Esophagus (tissue), 2 donors: ENCODE data around the gene ENTPD5. TPM values are rescaled to one million over a fixed set of nuclear protein-coding genes. Genes with fewer than 3 reads are reported as not detected.
"Not testable (repeated sequence)": the region's sequence is repeated elsewhere in the genome, so short reads cannot be mapped to it uniquely, and the experiment has no call there.

Experiments
- H3K27ac ChIP-seq, 2 donors: one replicate each; pipeline ENCODE4 v1.5.1; 2013; ENCODE audit warnings: low read depth in 2 of 2, mild to moderate bottlenecking in 2 of 2, inconsistent platforms in 1 of 2, low read length in 1 of 2, moderate library complexity in 1 of 2
- H3K27me3 ChIP-seq, 2 donors: one replicate each; pipeline ENCODE4 v1.6.1; 2013; ENCODE audit warnings: low read length in 2 of 2, control low read depth in 1 of 2, mild to moderate bottlenecking in 1 of 2; ENCODE audit not compliant: insufficient read depth in 2 of 2, control insufficient read depth in 1 of 2
- H3K36me3 ChIP-seq, 2 donors: one replicate each; pipeline ENCODE4 v1.6.1; 2013; ENCODE audit warnings: low read length in 1 of 2; ENCODE audit not compliant: control insufficient read depth in 2 of 2, insufficient read depth in 2 of 2
- H3K4me1 ChIP-seq, 2 donors: one replicate each; pipeline ENCODE4 v1.6.1; 2013; ENCODE audit warnings: low read length in 1 of 2; ENCODE audit not compliant: control insufficient read depth in 2 of 2, insufficient read depth in 2 of 2
- H3K4me3 ChIP-seq, 2 donors: one replicate each; pipeline ENCODE4 v1.5.1; 2013; ENCODE audit warnings: low read length in 2 of 2, mild to moderate bottlenecking in 2 of 2, low read depth in 1 of 2, moderate library complexity in 1 of 2
- H3K9me3 ChIP-seq, 2 donors: one replicate each; pipeline ENCODE4 v1.6.1; 2013; ENCODE audit warnings: mild to moderate bottlenecking in 2 of 2, low read depth in 1 of 2, low read length in 1 of 2, moderate library complexity in 1 of 2; ENCODE audit not compliant: control insufficient read depth in 2 of 2, insufficient read depth in 1 of 2
- WGBS, 2 donors: extraction: QIAGEN DNeasy Blood & Tissue Kit; methylation state at CpG; one replicate each; pipeline ENCODE4 v1.1.7; 2013; 5-methylcytosine and 5-hydroxymethylcytosine counted together
- polyA plus RNA-seq, 2 donors: library from polyadenylated mRNA; stranded (reverse); fragments of 200-250 nt; gene quantifications; one replicate each; pipeline ENCODE4 v1.2.3, GENCODE V29; 2013
- donor health status: healthy with polysubstance abuse.
- donor health status: Bipolar disorder and iron deficiency.

The ENTPD5 gene
- polyA plus RNA-seq, 2 donors: 8.1 to 8.3 TPM

GRCh38 chr14:73924337-73924736, 94.8 kb downstream of the ENTPD5 start:
- Histone ChIP-seq H3K4me1 (no peaks in the 10 kb centered on the region), H3K9me3 (no peaks in the 10 kb centered on the region), H3K36me3 (peaks cover 13 to 20% of the 10 kb centered on the region in 2 donors), H3K27ac (no peak overlapping the region), H3K4me3 (no peak overlapping the region), H3K27me3 (no peaks in the 10 kb centered on the region)
- WGBS, 2 donors: 85 to 88% methylated on average over 5 of the region's 5 CpGs

GRCh38 chr14:73919457-73919856, 99.6 kb downstream of the ENTPD5 start:
- H3K4me1 ChIP-seq, H3K27ac ChIP-seq, H3K4me3 ChIP-seq, H3K27me3 ChIP-seq, H3K9me3 ChIP-seq: not testable (repeated sequence)
- 94 to 95% methylated on average over 2 of the region's 2 CpGs for WGBS, 2 donors
- H3K36me3 ChIP-seq: peaks cover 11 to 17% of the 10 kb centered on the region in 2 donors

- Histone ChIP-seq H3K36me3 (peaks cover 0 to 13% of the 10 kb centered on the region in 2 donors), H3K4me1 (no peaks in the 10 kb centered on the region), H3K9me3 (no peaks in the 10 kb centered on the region), H3K27me3 (no peaks in the 10 kb centered on the region), H3K4me3 (no peak overlapping the region), H3K27ac (no peak overlapping the region)
- WGBS, 2 donors: 80 to 81% methylated on average over 6 of the region's 6 CpGs
These were observed 102.8 kb downstream of the ENTPD5 start for GRCh38 chr14:73916324-73916723.

- Histone ChIP-seq H3K27me3 (no peaks in the 10 kb centered on the region), H3K27ac (no peak overlapping the region), H3K4me1 (no peaks in the 10 kb centered on the region), H3K36me3 (peaks cover 3 to 15% of the 10 kb centered on the region in 2 donors), H3K9me3 (no peaks in the 10 kb centered on the region), H3K4me3 (no peak overlapping the region)
- WGBS, 2 donors: 77 to 80% methylated on average over 3 of the region's 3 CpGs
These were observed 105.8 kb downstream of the ENTPD5 start for GRCh38 chr14:73913256-73913655.

- H3K27me3 ChIP-seq: no peaks in the 10 kb centered on the region
- WGBS, 2 donors: 96 to 98% methylated on average over 1 of the region's 1 CpG
- no peaks in the 10 kb centered on the region for H3K4me1 ChIP-seq
- no peaks in the 10 kb centered on the region for H3K9me3 ChIP-seq
- H3K27ac ChIP-seq: no peak overlapping the region
- H3K36me3 ChIP-seq: peaks cover 10 to 22% of the 10 kb centered on the region in 2 donors
- no peak overlapping the region for H3K4me3 ChIP-seq
These were observed 109.4 kb downstream of the ENTPD5 start for GRCh38 chr14:73909681-73910080.

Other genes with a start within 250 kb of the ENTPD5 start
- gene PTGR2, start 167.5 kb downstream of the ENTPD5 start, polyA plus RNA-seq: 1 to 10 TPM; 3.0 to 4.2 TPM
- 10 to 100 TPM; 24.6 to 29.9 TPM for gene ZNF410, start 132.4 kb downstream of the ENTPD5 start, polyA plus RNA-seq
- gene FAM161B, start 69.2 kb downstream of the ENTPD5 start, polyA plus RNA-seq: 1 to 10 TPM; 1.6 to 1.9 TPM
- gene COQ6, start 69.0 kb downstream of the ENTPD5 start, polyA plus RNA-seq: 10 to 100 TPM; 11.2 to 16.4 TPM
- 1 to 10 TPM; 2.4 TPM for gene BBOF1, start 61 bp upstream of the ENTPD5 start, polyA plus RNA-seq
- 1 to 10 TPM; 7.2 TPM for gene ALDH6A1, start 65.2 kb upstream of the ENTPD5 start, polyA plus RNA-seq
- gene LIN52, start 65.7 kb upstream of the ENTPD5 start, polyA plus RNA-seq: 1 to 10 TPM; 2.8 to 3.0 TPM
- gene VSX2, start 220.2 kb upstream of the ENTPD5 start, polyA plus RNA-seq: not detected